T-helper 1 cell treated with Interleukin-12 subunit alpha and Interleukin-12 subunit beta and Interleukin-4 antibody, amounts not matched to agents 30 μg/mL and 1 μg/mL, for 36 hours (primary cell): ENCODE measurements around the gene MAEA.

ENCODE experiments used
- H3K27ac Mint-ChIP-seq: one replicate; pipeline ENCODE4 v1.8.0; 2021; ENCODE audit warnings: mild to moderate bottlenecking, mixed read lengths
- H3K27me3 Mint-ChIP-seq: one replicate; pipeline ENCODE4 v1.8.0; 2021; ENCODE audit warnings: low read depth, mixed read lengths
- H3K36me3 Mint-ChIP-seq: one replicate; pipeline ENCODE4 v1.8.0; 2021; ENCODE audit warnings: low read depth, mixed read lengths
- H3K4me1 Mint-ChIP-seq: one replicate; pipeline ENCODE4 v1.8.0; 2021; ENCODE audit warnings: low read depth, mixed read lengths
- H3K4me3 Mint-ChIP-seq: one replicate; pipeline ENCODE4 v1.8.0; 2021; ENCODE audit warnings: mild to moderate bottlenecking, moderate library complexity, mixed read lengths
- H3K9me3 Mint-ChIP-seq: one replicate; pipeline ENCODE4 v1.8.0; 2021; ENCODE audit warnings: mixed read lengths

Gene MAEA

GRCh38 chr4:1376841-1377605 is 87.3 kb downstream of the MAEA start:
- Mint-ChIP-seq H3K9me3 (no peaks in the 10 kb centered on the region), H3K4me1 (no peaks in the 10 kb centered on the region), H3K27ac (no peak overlapping the region), H3K27me3 (no peaks in the 10 kb centered on the region), H3K36me3 (peaks cover 1% of the 10 kb centered on the region), H3K4me3 (no peak overlapping the region)

GRCh38 chr4:1377606-1378261 is 88.0 kb downstream of the MAEA start:
- H3K9me3 Mint-ChIP-seq, result no peaks in the 10 kb centered on the region
- H3K4me1 Mint-ChIP-seq, result no peaks in the 10 kb centered on the region
- no peak overlapping the region for H3K27ac Mint-ChIP-seq
- H3K4me3 Mint-ChIP-seq, result no peak overlapping the region
- H3K36me3 Mint-ChIP-seq, result peaks cover 1% of the 10 kb centered on the region
- H3K27me3 Mint-ChIP-seq, result no peaks in the 10 kb centered on the region

- Mint-ChIP-seq H3K4me1 (no peaks in the 10 kb centered on the region), H3K9me3 (no peaks in the 10 kb centered on the region), H3K27ac (no peak overlapping the region), H3K4me3 (no peak overlapping the region), H3K27me3 (no peaks in the 10 kb centered on the region), H3K36me3 (no peaks in the 10 kb centered on the region)
These were observed 89.0 kb downstream of the MAEA start for GRCh38 chr4:1378559-1379231.

- Mint-ChIP-seq H3K4me1 (no peaks in the 10 kb centered on the region), H3K27ac (no peak overlapping the region), H3K4me3 (no peak overlapping the region), H3K27me3 (no peaks in the 10 kb centered on the region), H3K9me3 (no peaks in the 10 kb centered on the region), H3K36me3 (no peaks in the 10 kb centered on the region)
These were observed 89.7 kb downstream of the MAEA start for GRCh38 chr4:1379351-1379781.

GRCh38 chr4:1379801-1380331 is 90.2 kb downstream of the MAEA start:
- Mint-ChIP-seq H3K27ac (no peak overlapping the region), H3K27me3 (no peaks in the 10 kb centered on the region), H3K4me3 (no peak overlapping the region), H3K36me3 (no peaks in the 10 kb centered on the region), H3K9me3 (no peaks in the 10 kb centered on the region), H3K4me1 (no peaks in the 10 kb centered on the region)

- Mint-ChIP-seq H3K27me3 (no peaks in the 10 kb centered on the region), H3K9me3 (no peaks in the 10 kb centered on the region), H3K27ac (no peak overlapping the region), H3K4me1 (no peaks in the 10 kb centered on the region), H3K36me3 (no peaks in the 10 kb centered on the region), H3K4me3 (no peak overlapping the region)
These were observed 90.9 kb downstream of the MAEA start for GRCh38 chr4:1380368-1381151.

GRCh38 chr4:1381181-1381621 is 91.5 kb downstream of the MAEA start:
- Mint-ChIP-seq H3K4me3 (no peak overlapping the region), H3K27ac (no peak overlapping the region), H3K4me1 (no peaks in the 10 kb centered on the region), H3K9me3 (no peaks in the 10 kb centered on the region), H3K36me3 (no peaks in the 10 kb centered on the region), H3K27me3 (no peaks in the 10 kb centered on the region)

GRCh38 chr4:1381944-1382541 is 92.4 kb downstream of the MAEA start:
- Mint-ChIP-seq H3K27me3 (no peaks in the 10 kb centered on the region), H3K36me3 (peaks cover 2% of the 10 kb centered on the region), H3K27ac (no peak overlapping the region), H3K4me1 (no peaks in the 10 kb centered on the region), H3K4me3 (no peak overlapping the region), H3K9me3 (no peaks in the 10 kb centered on the region)

- H3K27me3 Mint-ChIP-seq, result no peaks in the 10 kb centered on the region
These were observed 93.4 kb downstream of the MAEA start for GRCh38 chr4:1382776-1383727.

GRCh38 chr4:1383728-1384591 is 94.3 kb downstream of the MAEA start:
- peaks cover 13% of the 10 kb centered on the region for H3K36me3 Mint-ChIP-seq
- no peaks in the 10 kb centered on the region for H3K4me1 Mint-ChIP-seq
- H3K4me3 Mint-ChIP-seq, result no peak overlapping the region
- no peaks in the 10 kb centered on the region for H3K27me3 Mint-ChIP-seq
- H3K9me3 Mint-ChIP-seq, result peaks cover 11% of the 10 kb centered on the region
- H3K27ac Mint-ChIP-seq, result no peak overlapping the region

More at GRCh38 chr4:1382776-1383727, 93.4 kb downstream of the MAEA start:
- Mint-ChIP-seq H3K4me1 (no peaks in the 10 kb centered on the region), H3K36me3 (peaks cover 8% of the 10 kb centered on the region), H3K27ac (no peak overlapping the region), H3K9me3 (peaks cover 3% of the 10 kb centered on the region), H3K4me3 (no peak overlapping the region)

GRCh38 chr4:1384675-1385372 is 95.1 kb downstream of the MAEA start:
- Mint-ChIP-seq H3K9me3 (peaks cover 14% of the 10 kb centered on the region), H3K36me3 (peaks cover 13% of the 10 kb centered on the region), H3K4me1 (no peaks in the 10 kb centered on the region), H3K4me3 (no peak overlapping the region), H3K27me3 (no peaks in the 10 kb centered on the region), H3K27ac (no peak overlapping the region)
